ENCODE results near the gene TMEM165. TPM values are rescaled to one million over a fixed set of nuclear protein-coding genes. Genes with fewer than 3 reads are reported as not detected.
A peak's percentile ranks its signal among the peaks of the same experiment; 100 is the strongest.
"Not testable (repeated sequence)": the region's sequence is repeated elsewhere in the genome, so short reads cannot be mapped to it uniquely, and the experiment has no call there.

Gene TMEM165
- total RNA-seq, 4 donors from 2014 or later: 133 to 193 (median 168) TPM

DNA sequence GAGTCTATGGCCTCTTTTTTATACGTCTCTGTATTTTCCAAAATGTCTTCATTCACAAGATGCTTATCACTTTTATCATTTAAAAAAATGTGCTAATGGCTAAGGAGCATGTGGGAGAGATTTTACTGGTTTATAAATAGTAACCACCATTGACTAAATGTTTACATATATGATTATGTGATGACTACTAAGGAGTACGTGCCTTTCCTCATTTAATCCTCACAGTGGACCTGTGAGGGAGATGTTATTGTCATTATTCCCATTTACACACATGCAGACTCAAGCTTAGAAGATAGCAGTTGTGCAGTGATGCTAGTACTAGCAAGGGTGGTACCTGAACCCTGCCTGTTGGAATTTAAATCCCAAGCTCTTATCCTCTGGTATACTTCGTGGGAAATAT lies 47.3 kb upstream of the TMEM165 start:
- no peaks in the 10 kb centered on the region for H3K9me3 ChIP-seq
- H3K4me3 ChIP-seq: no peak overlapping the region
- WGBS: 47% methylated on average over 3 of the region's 3 CpGs
- intact Hi-C loops (cut with DNase I): loop anchor here (5.0 to 10.0 kb wide), 3 partner anchors 86 to 519 kb away; partner anchors contain the start of gene CLOCK
- no peak for DNase-seq (ENCODE audit: extremely low spot score)
- no peaks in the 10 kb centered on the region for H3K27me3 ChIP-seq
- H3K36me3 ChIP-seq: peaks cover 0 to 3% (median 1%) of the 10 kb centered on the region in 4 donors
- TF ChIP-seq POLR2A (IDR thresholded peaks at IDR 0.05; ENCODE audit: low read depth) (no peak), EP300 (IDR thresholded peaks at IDR 0.05) (no peak), POLR2AphosphoS5 (IDR thresholded peaks at IDR 0.05) (no peak)
- TF ChIP-seq, protein P1, sequence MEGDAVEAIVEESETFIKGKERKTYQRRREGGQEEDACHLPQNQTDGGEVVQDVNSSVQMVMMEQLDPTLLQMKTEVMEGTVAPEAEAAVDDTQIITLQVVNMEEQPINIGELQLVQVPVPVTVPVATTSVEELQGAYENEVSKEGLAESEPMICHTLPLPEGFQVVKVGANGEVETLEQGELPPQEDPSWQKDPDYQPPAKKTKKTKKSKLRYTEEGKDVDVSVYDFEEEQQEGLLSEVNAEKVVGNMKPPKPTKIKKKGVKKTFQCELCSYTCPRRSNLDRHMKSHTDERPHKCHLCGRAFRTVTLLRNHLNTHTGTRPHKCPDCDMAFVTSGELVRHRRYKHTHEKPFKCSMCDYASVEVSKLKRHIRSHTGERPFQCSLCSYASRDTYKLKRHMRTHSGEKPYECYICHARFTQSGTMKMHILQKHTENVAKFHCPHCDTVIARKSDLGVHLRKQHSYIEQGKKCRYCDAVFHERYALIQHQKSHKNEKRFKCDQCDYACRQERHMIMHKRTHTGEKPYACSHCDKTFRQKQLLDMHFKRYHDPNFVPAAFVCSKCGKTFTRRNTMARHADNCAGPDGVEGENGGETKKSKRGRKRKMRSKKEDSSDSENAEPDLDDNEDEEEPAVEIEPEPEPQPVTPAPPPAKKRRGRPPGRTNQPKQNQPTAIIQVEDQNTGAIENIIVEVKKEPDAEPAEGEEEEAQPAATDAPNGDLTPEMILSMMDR (IDR thresholded peaks at IDR 0.05): no peak
- H3K27ac ChIP-seq (replicated peaks in 1 of 4): peak overlapping the region in 1 of 4 donors; percentile 95
- H3K4me1 ChIP-seq: peaks cover 19 to 37% (median 29%) of the 10 kb centered on the region in 4 donors

DNA sequence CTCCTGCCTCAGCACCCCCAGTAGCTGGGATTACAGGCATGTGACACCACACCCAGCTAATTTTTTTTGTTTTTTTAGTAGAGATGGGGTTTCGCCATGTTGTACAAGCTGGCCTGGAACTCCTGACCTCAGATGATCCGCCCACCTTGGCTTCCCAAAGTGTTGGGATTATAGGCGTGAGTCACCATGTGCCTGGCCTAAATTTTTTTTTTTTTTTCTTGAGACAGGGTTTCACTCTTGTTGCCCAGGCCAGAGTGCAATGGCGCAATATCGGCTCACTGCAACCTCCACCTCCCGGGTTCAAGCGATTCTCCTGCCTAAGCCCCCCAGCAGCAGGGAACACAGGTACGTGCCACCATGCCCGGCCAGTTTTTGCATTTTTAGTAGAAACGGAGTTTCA lies 44.9 kb upstream of the TMEM165 start:
- H3K36me3 ChIP-seq; DNase-seq (ENCODE audit: extremely low spot score); intact Hi-C loops (cut with DNase I); H3K27me3 ChIP-seq; H3K27ac ChIP-seq (replicated peaks in 1 of 4); H3K4me3 ChIP-seq; H3K9me3 ChIP-seq: not testable (repeated sequence)
- WGBS: 95% methylated on average over 10 of the region's 10 CpGs
- peaks cover 19 to 31% (median 24%) of the 10 kb centered on the region in 4 donors for H3K4me1 ChIP-seq

DNA sequence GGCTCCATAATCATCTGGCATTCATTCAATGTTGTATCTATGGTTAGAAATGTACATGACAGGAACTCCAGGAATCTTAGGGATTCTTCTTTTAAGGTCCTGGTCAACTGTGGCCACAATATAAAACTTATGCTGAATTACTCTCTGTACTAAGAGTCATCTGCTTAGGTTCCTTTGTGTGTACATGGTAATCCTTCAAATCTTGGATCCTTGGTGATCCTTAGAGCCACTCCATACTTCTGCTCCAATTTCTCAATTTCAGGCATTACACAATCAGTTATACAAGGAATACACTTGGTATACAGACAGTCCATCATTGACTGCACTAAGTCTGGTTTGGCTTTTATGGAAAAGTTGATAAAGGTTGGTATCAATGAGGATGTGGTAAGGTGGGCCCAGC lies 43.9 kb upstream of the TMEM165 start:
- Histone ChIP-seq H3K36me3 (peaks cover 0 to 8% (median 4%) of the 10 kb centered on the region in 4 donors), H3K4me3 (no peak overlapping the region), H3K27ac (replicated peaks in 1 of 4) (no peak overlapping the region), H3K27me3 (no peaks in the 10 kb centered on the region), H3K9me3 (no peaks in the 10 kb centered on the region), H3K4me1 (peaks cover 16 to 26% (median 22%) of the 10 kb centered on the region in 4 donors)
- intact Hi-C loops (cut with DNase I): no loop called here
- DNase-seq (ENCODE audit: extremely low spot score): no peak
- TF ChIP-seq POLR2AphosphoS5 (IDR thresholded peaks at IDR 0.05) (no peak), POLR2A (IDR thresholded peaks at IDR 0.05; ENCODE audit: low read depth) (no peak), EP300 (IDR thresholded peaks at IDR 0.05) (no peak)
- TF ChIP-seq, protein P1 (IDR thresholded peaks at IDR 0.05): no peak

DNA sequence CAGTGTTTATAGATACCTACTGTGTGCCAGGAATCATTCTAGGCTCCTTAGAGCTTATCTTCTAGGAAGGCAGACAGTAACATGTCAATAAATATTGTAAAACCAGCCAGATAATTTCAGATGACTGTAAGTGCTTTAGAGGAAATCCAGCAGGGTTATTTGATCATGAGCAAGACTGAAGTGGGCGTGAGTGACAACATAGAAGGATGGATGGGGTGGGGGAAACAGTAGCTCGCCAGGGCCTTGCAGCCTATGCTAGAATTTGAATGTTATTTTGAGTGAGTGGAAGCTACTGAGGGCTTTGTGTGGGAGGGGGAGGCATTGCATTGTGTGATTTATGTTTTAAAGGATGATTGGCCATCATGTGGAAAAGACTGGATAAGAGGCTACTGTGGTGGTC lies 43.0 kb upstream of the TMEM165 start:
- H3K9me3 ChIP-seq: no peaks in the 10 kb centered on the region
- H3K4me3 ChIP-seq: no peak overlapping the region
- no peak for TF ChIP-seq POLR2AphosphoS5 (IDR thresholded peaks at IDR 0.05)
- no peak for TF ChIP-seq EP300 (IDR thresholded peaks at IDR 0.05)
- no peak for TF ChIP-seq POLR2A (IDR thresholded peaks at IDR 0.05; ENCODE audit: low read depth)
- TF ChIP-seq, protein P1 (IDR thresholded peaks at IDR 0.05): no peak
- H3K27ac ChIP-seq (replicated peaks in 1 of 4): no peak overlapping the region
- 90% methylated on average over 2 of the region's 2 CpGs for WGBS
- intact Hi-C loops (cut with DNase I): no loop called here
- peaks cover 7 to 26% (median 20%) of the 10 kb centered on the region in 4 donors for H3K4me1 ChIP-seq
- peak; percentile 19 for DNase-seq (ENCODE audit: extremely low spot score)
- H3K36me3 ChIP-seq: peaks cover 0 to 8% (median 4%) of the 10 kb centered on the region in 4 donors
- H3K27me3 ChIP-seq: no peaks in the 10 kb centered on the region

DNA sequence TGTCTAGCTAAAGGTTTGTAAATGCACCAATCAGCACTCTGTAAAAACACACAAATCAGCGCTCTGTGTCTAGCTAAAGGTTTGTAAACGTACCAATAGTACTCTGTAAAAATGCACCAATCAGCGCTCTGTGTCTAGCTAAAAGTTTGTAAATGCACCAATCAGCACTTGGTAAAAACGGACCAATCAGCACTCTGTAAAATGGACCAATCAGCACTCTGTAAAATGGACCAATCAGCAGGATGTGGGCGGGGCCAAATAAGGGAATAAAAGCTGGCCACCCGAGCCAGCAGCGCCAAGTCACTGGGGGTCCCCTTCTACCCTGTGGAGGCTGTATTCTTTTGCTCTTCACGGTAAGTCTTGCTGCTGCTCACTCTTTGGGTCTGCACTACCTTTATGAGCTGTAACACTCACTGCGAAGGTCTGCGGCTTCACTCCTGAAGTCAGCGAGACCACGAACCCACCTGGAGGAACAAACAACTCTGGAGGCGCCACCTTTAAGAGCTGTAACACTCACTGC lies 42.5 kb upstream of the TMEM165 start:
- H3K4me3 ChIP-seq; H3K27me3 ChIP-seq; H3K9me3 ChIP-seq; H3K36me3 ChIP-seq; intact Hi-C loops (cut with DNase I); H3K27ac ChIP-seq (replicated peaks in 1 of 4); DNase-seq (ENCODE audit: extremely low spot score): not testable (repeated sequence)
- H3K4me1 ChIP-seq: peaks cover 8 to 26% (median 20%) of the 10 kb centered on the region in 4 donors
- WGBS: 98% methylated on average over 13 of the region's 13 CpGs

DNA sequence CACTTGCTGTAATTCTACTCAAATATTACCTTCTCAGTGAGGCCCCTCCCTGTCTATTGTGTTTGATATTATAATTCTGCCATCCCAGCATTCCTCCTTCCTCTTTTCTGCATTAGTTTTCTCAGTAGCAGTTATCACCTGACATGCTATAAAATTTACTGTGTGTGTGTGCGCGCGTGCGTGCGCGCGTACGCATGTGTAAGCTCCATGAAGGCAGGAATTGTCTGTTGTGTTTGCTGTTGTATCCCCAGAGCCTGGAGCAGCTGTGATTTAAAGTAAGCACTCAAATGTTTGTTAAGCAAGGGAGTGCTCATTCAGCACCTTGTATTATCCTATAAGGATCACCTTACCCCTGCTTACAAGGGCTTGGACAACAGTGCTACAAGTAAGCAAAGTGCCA lies 41.1 kb upstream of the TMEM165 start:
- Histone ChIP-seq H3K4me1 (peaks cover 18 to 31% (median 27%) of the 10 kb centered on the region in 4 donors), H3K9me3 (no peaks in the 10 kb centered on the region), H3K4me3 (no peak overlapping the region), H3K27me3 (no peaks in the 10 kb centered on the region), H3K36me3 (peaks cover 0 to 8% (median 4%) of the 10 kb centered on the region in 4 donors), H3K27ac (replicated peaks in 1 of 4) (no peak overlapping the region)
- no peak for DNase-seq (ENCODE audit: extremely low spot score)
- over 99% methylated on average over 8 of the region's 8 CpGs for WGBS
- TF ChIP-seq EP300 (IDR thresholded peaks at IDR 0.05) (no peak), POLR2A (IDR thresholded peaks at IDR 0.05; ENCODE audit: low read depth) (no peak), POLR2AphosphoS5 (IDR thresholded peaks at IDR 0.05) (no peak)
- TF ChIP-seq, protein P1 (IDR thresholded peaks at IDR 0.05): no peak
- intact Hi-C loops (cut with DNase I): no loop called here
